PC-3 (cell line): ENCODE measurements around the gene PNO1. TPM values are rescaled to one million over a fixed set of nuclear protein-coding genes. Genes with fewer than 3 reads are reported as not detected.

Experiments
- ATAC-seq: fragments of 200-7000 bp; cut with Tn5 transposase; 2 replicates; pipeline ENCODE4 v1.9.1; 2020; ENCODE audit warnings: mild to moderate bottlenecking, moderate library complexity
- BruUV-seq: library from RNA; stranded (reverse); fragments of 400-500 nt; replicated peaks from 2 replicates; lab custom pipeline; 2021; lab: Mats Ljungman, UMichigan
- CTCF ChIA-PET: fragments of 300-600 bp; sonication (Branson Sonifier 250); formaldehyde crosslinking; loops from one replicate; lab custom pipeline; 2022; ENCODE audit warnings: antibody characterized with exemption; lab: Charles Lee
- POLR2A ChIA-PET: fragments of 300-600 bp; sonication (Branson Sonifier 250); formaldehyde crosslinking; loops from one replicate; lab custom pipeline; 2022; ENCODE audit warnings: antibody characterized with exemption; ENCODE audit not compliant: unreplicated experiment; lab: Charles Lee
- DNase-seq: peaks from one replicate; pipeline ENCODE4 v3.0.0-alpha.2; 2015
- H2AFZ ChIP-seq: fragments of 300-600 bp; sonication (generic); 2 replicates; pipeline ENCODE4 v1.6.0; 2016; ENCODE audit warnings: antibody characterized with exemption, low read length
- H3F3A ChIP-seq: fragments of 300-600 bp; sonication (generic); one replicate; pipeline ENCODE4 v1.6.0; 2017; ENCODE audit warnings: antibody characterized with exemption, low read length, control low read depth, mild to moderate bottlenecking; ENCODE audit not compliant: unreplicated experiment
- H3K27ac ChIP-seq: fragments of 300-600 bp; sonication (generic); 2 replicates; pipeline ENCODE4 v1.5.1; 2016; ENCODE audit warnings: mild to moderate bottlenecking, low read length
- H3K27me3 ChIP-seq: fragments of 300-600 bp; sonication (generic); 2 replicates; pipeline ENCODE4 v1.6.1; 2016; ENCODE audit warnings: low read length, mixed read lengths
- H3K36me3 ChIP-seq: fragments of 300-600 bp; sonication (generic); 2 replicates; pipeline ENCODE4 v1.6.1; 2016; ENCODE audit warnings: low read depth, mixed run types, low read length, mixed read lengths
- H3K4me1 ChIP-seq: fragments of 300-600 bp; sonication (generic); 2 replicates; pipeline ENCODE4 v1.5.1; 2016; ENCODE audit warnings: low read length; ENCODE audit not compliant: insufficient read depth
- H3K4me2 ChIP-seq: fragments of 300-600 bp; sonication (generic); 2 replicates; pipeline ENCODE4 v1.6.0; 2016; ENCODE audit warnings: low read length
- H3K4me3 ChIP-seq: fragments of 300-600 bp; sonication (generic); 2 replicates; pipeline ENCODE4 v1.5.1; 2016; ENCODE audit warnings: mild to moderate bottlenecking, low read length, mixed read lengths
- H3K79me2 ChIP-seq: fragments of 300-600 bp; sonication (generic); 2 replicates; pipeline ENCODE4 v1.6.1; 2017; ENCODE audit warnings: low read length, mixed read lengths
- H3K9ac ChIP-seq: fragments of 300-600 bp; sonication (generic); 2 replicates; pipeline ENCODE4 v1.6.0; 2016; ENCODE audit warnings: mild to moderate bottlenecking, low read length
- H3K9me2 ChIP-seq: fragments of 300-600 bp; sonication (generic); replicated peaks from 2 replicates; pipeline ENCODE4 v1.6.1; 2016; ENCODE audit warnings: mixed run types, low read length, mixed read lengths
- H3K9me3 ChIP-seq: fragments of 300-600 bp; sonication (generic); 2 replicates; pipeline ENCODE4 v1.6.1; 2016; ENCODE audit warnings: low read length, mixed read lengths
- H4K20me1 ChIP-seq: fragments of 300-600 bp; sonication (generic); 2 replicates; pipeline ENCODE4 v1.6.1; 2016; ENCODE audit warnings: low read length, mixed read lengths
- EZH2 ChIP-seq: fragments of 300-600 bp; sonication (generic); IDR thresholded peaks from one replicate; pipeline ENCODE4 v1.6.1; 2017; ENCODE audit warnings: antibody characterized with exemption, mild to moderate bottlenecking, low read length; ENCODE audit not compliant: unreplicated experiment
- EZH2phosphoT487 ChIP-seq: fragments of 300-600 bp; sonication (generic); IDR thresholded peaks from 2 replicates; pipeline ENCODE4 v1.6.1; 2018; ENCODE audit warnings: mild to moderate bottlenecking, antibody characterized with exemption, low read length, borderline replicate concordance
- intact Hi-C: fragments of 100-400 bp; cut with micrococcal nuclease; formaldehyde crosslinking; loops from 2 replicates; pipeline ENCODE4 v1.9.0; 2023
- total RNA-seq: library from RNA; depleted of rRNA; stranded (reverse); fragments of >200 nt; gene quantifications from 2 replicates; pipeline ENCODE4 v1.2.3, GENCODE V29; 2014
- TF ChIP-seq, protein P1 (sequence below): fragments of 300-600 bp; sonication (generic); conservative IDR thresholded peaks from 2 replicates; pipeline ENCODE4 v1.5.1; 2017; ENCODE audit warnings: antibody characterized with exemption, low read depth, mild to moderate bottlenecking, low read length

Gene PNO1
- total RNA-seq, 1 experiment from 2014 or later, result 50.8 TPM

DNA sequence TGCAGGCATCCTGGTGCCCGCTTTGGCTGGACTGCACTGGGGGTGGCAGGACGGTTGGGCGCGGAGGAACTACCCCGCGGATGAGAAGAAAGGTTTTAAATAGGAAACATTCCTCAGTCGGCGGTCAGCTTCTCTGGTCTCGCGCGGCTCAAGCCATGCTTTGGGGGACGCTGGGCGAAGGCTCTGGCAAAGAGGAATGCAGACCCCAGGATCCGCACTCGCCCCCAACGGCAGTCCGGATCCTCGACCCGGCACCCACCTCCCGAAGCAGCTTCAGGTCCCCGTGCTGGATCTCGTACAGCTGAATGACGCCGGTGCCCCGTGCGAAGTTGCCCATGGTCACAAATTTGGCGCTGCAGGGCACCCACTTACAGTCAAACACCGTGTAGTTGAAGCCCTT is 686 bp upstream of the PNO1 start:
- H3K27ac ChIP-seq, result peak overlapping the region; percentile 91
- H3K9ac ChIP-seq, result peak overlapping the region; percentile 98
- BruUV-seq, result TSS peak; percentile 81
- peak; percentile 45 for ATAC-seq
- H3K4me1 ChIP-seq, result peaks cover 14% of the 10 kb centered on the region
- H3K9me3 ChIP-seq, result no peaks in the 10 kb centered on the region
- TF ChIP-seq EZH2, result no peak
- no peak for TF ChIP-seq EZH2phosphoT487
- TF ChIP-seq, protein P1, sequence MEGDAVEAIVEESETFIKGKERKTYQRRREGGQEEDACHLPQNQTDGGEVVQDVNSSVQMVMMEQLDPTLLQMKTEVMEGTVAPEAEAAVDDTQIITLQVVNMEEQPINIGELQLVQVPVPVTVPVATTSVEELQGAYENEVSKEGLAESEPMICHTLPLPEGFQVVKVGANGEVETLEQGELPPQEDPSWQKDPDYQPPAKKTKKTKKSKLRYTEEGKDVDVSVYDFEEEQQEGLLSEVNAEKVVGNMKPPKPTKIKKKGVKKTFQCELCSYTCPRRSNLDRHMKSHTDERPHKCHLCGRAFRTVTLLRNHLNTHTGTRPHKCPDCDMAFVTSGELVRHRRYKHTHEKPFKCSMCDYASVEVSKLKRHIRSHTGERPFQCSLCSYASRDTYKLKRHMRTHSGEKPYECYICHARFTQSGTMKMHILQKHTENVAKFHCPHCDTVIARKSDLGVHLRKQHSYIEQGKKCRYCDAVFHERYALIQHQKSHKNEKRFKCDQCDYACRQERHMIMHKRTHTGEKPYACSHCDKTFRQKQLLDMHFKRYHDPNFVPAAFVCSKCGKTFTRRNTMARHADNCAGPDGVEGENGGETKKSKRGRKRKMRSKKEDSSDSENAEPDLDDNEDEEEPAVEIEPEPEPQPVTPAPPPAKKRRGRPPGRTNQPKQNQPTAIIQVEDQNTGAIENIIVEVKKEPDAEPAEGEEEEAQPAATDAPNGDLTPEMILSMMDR, result no peak
- intact Hi-C loops, result loop anchor here (1.0 to 5.0 kb wide), 2 partner anchors 35 to 94 kb away; no protein-coding TSS in a partner anchor
- peak overlapping the region; percentile 92 for H3K4me3 ChIP-seq
- peaks cover 19% of the 10 kb centered on the region for H3K36me3 ChIP-seq
- peaks cover 70% of the 10 kb centered on the region for H3K79me2 ChIP-seq
- H4K20me1 ChIP-seq, result peaks cover 7% of the 10 kb centered on the region
- no peaks in the 10 kb centered on the region for H3K9me2 ChIP-seq
- ChIA-PET CTCF (interaction anchor here (1.1 kb wide), 1 partner anchor 93 kb away, joined by 6 read pairs; no protein-coding TSS in a partner anchor), POLR2A (interaction anchor here (0.5 to 0.8 kb wide), 2 partner anchors 14 to 34 kb away, joined by 3 to 4 read pairs; no protein-coding TSS in a partner anchor)
- H3K27me3 ChIP-seq, result no peaks in the 10 kb centered on the region
- DNase-seq, result no peak
- H3K4me2 ChIP-seq, result peak overlapping the region; percentile 94
- H2AFZ ChIP-seq, result peak overlapping the region; percentile 77
- H3F3A ChIP-seq, result no peaks in the 10 kb centered on the region

DNA sequence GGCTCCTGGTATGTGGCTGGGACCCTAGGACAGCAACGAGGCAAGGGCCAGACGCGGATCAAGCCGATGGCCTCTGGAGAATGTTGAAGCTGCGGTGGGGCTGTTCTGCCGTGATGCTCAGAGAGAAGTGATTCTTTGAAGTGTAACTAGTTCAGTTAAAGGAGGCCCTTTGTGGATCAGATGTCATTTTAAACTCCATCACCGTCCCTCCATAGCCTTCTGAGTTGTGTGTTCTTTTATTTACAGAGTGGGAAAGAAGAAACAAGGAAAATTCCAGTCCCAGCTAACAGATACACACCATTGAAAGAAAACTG is 403 bp downstream of the PNO1 start:
- H3K4me1 ChIP-seq, result peaks cover 14% of the 10 kb centered on the region
- BruUV-seq, result TSS peak; percentile 76
- ATAC-seq (peak; percentile 12), DNase-seq (no peak)
- peaks cover 29% of the 10 kb centered on the region for H3K36me3 ChIP-seq
- H3K9me2 ChIP-seq, result no peaks in the 10 kb centered on the region
- H3K79me2 ChIP-seq, result peaks cover 62% of the 10 kb centered on the region
- H3F3A ChIP-seq, result no peaks in the 10 kb centered on the region
- POLR2A ChIA-PET, result interaction anchor here (0.6 to 0.8 kb wide), 2 partner anchors 9 to 33 kb away, joined by 4 read pairs; no protein-coding TSS in a partner anchor
- intact Hi-C loops, result loop anchor here (5.0 kb wide), 1 partner anchor 34 kb away; no protein-coding TSS in a partner anchor
- CTCF ChIA-PET, result interaction anchor here (1.1 kb wide), 1 partner anchor 92 kb away, joined by 6 read pairs; no protein-coding TSS in a partner anchor
- H3K4me3 ChIP-seq, result peak overlapping the region; percentile 92
- H3K4me2 ChIP-seq, result peak overlapping the region; percentile 94
- peak overlapping the region; percentile 98 for H3K9ac ChIP-seq
- H3K27ac ChIP-seq, result peak overlapping the region; percentile 91
- H3K9me3 ChIP-seq, result no peaks in the 10 kb centered on the region
- H2AFZ ChIP-seq, result peak overlapping the region; percentile 77
- peaks cover 7% of the 10 kb centered on the region for H4K20me1 ChIP-seq
- TF ChIP-seq EZH2 (no peak), EZH2phosphoT487 (no peak)
- TF ChIP-seq, protein P1, result no peak
- H3K27me3 ChIP-seq, result no peaks in the 10 kb centered on the region

DNA sequence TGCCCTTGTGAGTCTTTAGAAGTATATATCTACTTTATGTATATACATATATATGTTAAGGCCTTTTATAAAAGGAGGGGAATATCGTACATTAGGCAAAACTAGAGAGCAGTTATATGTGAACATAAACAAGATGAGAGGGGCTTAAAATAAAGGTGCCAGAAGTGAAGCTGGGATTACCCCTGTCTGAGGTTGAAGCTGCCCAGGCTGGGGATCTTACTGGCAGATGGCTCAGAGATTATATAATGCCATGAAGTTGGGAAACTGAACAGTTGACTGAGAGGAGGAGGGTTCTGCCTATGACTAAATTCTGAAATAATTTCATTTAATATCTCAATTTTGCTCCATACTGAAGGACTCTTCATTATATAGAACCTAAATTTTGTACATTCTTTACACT is 6.0 kb downstream of the PNO1 start:
- Histone ChIP-seq H3K36me3 (peaks cover 53% of the 10 kb centered on the region), H4K20me1 (peaks cover 4% of the 10 kb centered on the region)
- TF ChIP-seq, protein P1, result no peak

More for the DNA sequence above, 6.0 kb downstream of the PNO1 start:
- no peak overlapping the region for H3K4me2 ChIP-seq
- no peaks in the 10 kb centered on the region for H3K9me2 ChIP-seq
- peaks cover 28% of the 10 kb centered on the region for H3K79me2 ChIP-seq
- H3K4me3 ChIP-seq, result no peak overlapping the region
- POLR2A ChIA-PET, result no interaction called here
- no peak overlapping the region for H2AFZ ChIP-seq
- no peaks in the 10 kb centered on the region for H3K27me3 ChIP-seq
- no peak overlapping the region for H3K27ac ChIP-seq
- no peaks in the 10 kb centered on the region for H3F3A ChIP-seq
- H3K9me3 ChIP-seq, result no peaks in the 10 kb centered on the region
- peaks cover 8% of the 10 kb centered on the region; the same call in 1 of the 2 replicates for H3K4me1 ChIP-seq
- DNase-seq (no peak), ATAC-seq (no peak)
- no peak overlapping the region for H3K9ac ChIP-seq
- CTCF ChIA-PET, result no interaction called here
- intact Hi-C loops, result no loop called here
- BruUV-seq, result no TSS peak
